ENCODE results near the gene TADA1. TPM values are rescaled to one million over a fixed set of nuclear protein-coding genes. Genes with fewer than 3 reads are reported as not detected.
A peak's percentile ranks its signal among the peaks of the same experiment; 100 is the strongest.

Gene TADA1
- polyA plus RNA-seq (ENCODE audit: insufficient read length), result 29.1 TPM
- long read RNA-seq, donor 1, transcript TADA1-201 (8 exons, 2,159 nt), result major isoform, 8 of 14 reads
- long read RNA-seq, donor 1, partial matches to known transcripts, result 6 of 14 reads
- long read RNA-seq, donor 1, other reads (novel, unspliced or antisense), result 0 of 14 reads
- long read RNA-seq, donor 2, partial matches to known transcripts, result 0 of 4 reads
- long read RNA-seq, donor 2, other reads (novel, unspliced or antisense), result 0 of 4 reads
- long read RNA-seq, donor 3, transcript TADA1-201 (8 exons, 2,159 nt), result major isoform, 7 of 16 reads
- long read RNA-seq, donor 3, partial matches to known transcripts, result 8 of 16 reads
- long read RNA-seq, donor 3, other reads (novel, unspliced or antisense), result 0 of 16 reads
- long read RNA-seq, donor 4, result 0 reads
- long read RNA-seq, donor 5, transcript TADA1-201 (8 exons, 2,159 nt), result major isoform, 8 of 14 reads
- long read RNA-seq, donor 5, partial matches to known transcripts, result 6 of 14 reads
- long read RNA-seq, donor 5, other reads (novel, unspliced or antisense), result 0 of 14 reads
- long read RNA-seq, donor 6, partial matches to known transcripts, result 5 of 9 reads
- long read RNA-seq, donor 6, other reads (novel, unspliced or antisense), result 0 of 9 reads
- long read RNA-seq, donor 7, transcript TADA1-201 (8 exons, 2,159 nt), result major isoform, 9 of 16 reads
- long read RNA-seq, donor 7, partial matches to known transcripts, result 7 of 16 reads
- long read RNA-seq, donor 7, other reads (novel, unspliced or antisense), result 0 of 16 reads
- long read RNA-seq, donor 8, transcript TADA1-201 (8 exons, 2,159 nt), result major isoform, 6 of 6 reads
- long read RNA-seq, donor 8, partial matches to known transcripts, result 0 of 6 reads
- long read RNA-seq, donor 8, other reads (novel, unspliced or antisense), result 0 of 6 reads

GRCh38 chr1:166875734-166876539 lies at the start of gene TADA1:
TSS of gene TADA1 (minus strand) at chr1:166876264. CDS start at chr1:166876233, 31 bp downstream.
- DNase-seq, result peak; percentile 99

GRCh38 chr1:166924823-166925541 lies 48.9 kb upstream of the TADA1 start:
- no peak for DNase-seq

GRCh38 chr1:166920561-166921475 lies 44.8 kb upstream of the TADA1 start:
- peak; percentile 37 for DNase-seq

GRCh38 chr1:166918956-166919316 lies 42.9 kb upstream of the TADA1 start:
- no peak for DNase-seq

GRCh38 chr1:166918088-166918955 lies 42.3 kb upstream of the TADA1 start:
- DNase-seq, result no peak

- no peak for DNase-seq
Measured at GRCh38 chr1:166915941-166916340, 39.9 kb upstream of the TADA1 start.

- DNase-seq, result no peak
Measured at GRCh38 chr1:166915042-166915441, 39.0 kb upstream of the TADA1 start.

- DNase-seq, result no peak
Measured at GRCh38 chr1:166914111-166914510, 38.0 kb upstream of the TADA1 start.

- no peak for DNase-seq
Measured at GRCh38 chr1:166911624-166912023, 35.6 kb upstream of the TADA1 start.

- peak; percentile 77 for DNase-seq
Measured at GRCh38 chr1:166910396-166910994, 34.4 kb upstream of the TADA1 start.

- DNase-seq, result no peak
Measured at GRCh38 chr1:166908942-166909341, 32.9 kb upstream of the TADA1 start.

- no peak for DNase-seq
Measured at GRCh38 chr1:166907763-166908162, 31.7 kb upstream of the TADA1 start.

- no peak for DNase-seq
Measured at GRCh38 chr1:166907051-166907450, 31.0 kb upstream of the TADA1 start.

- DNase-seq, result no peak
Measured at GRCh38 chr1:166906647-166907046, 30.6 kb upstream of the TADA1 start.

- no peak for DNase-seq
Measured at GRCh38 chr1:166905900-166906299, 29.8 kb upstream of the TADA1 start.

GRCh38 chr1:166905136-166905535 lies 29.1 kb upstream of the TADA1 start:
- no peak for DNase-seq

- DNase-seq, result no peak
Measured at GRCh38 chr1:166903232-166903631, 27.2 kb upstream of the TADA1 start.

GRCh38 chr1:166902279-166902678 lies 26.2 kb upstream of the TADA1 start:
- DNase-seq, result no peak

GRCh38 chr1:166900987-166901386 lies 24.9 kb upstream of the TADA1 start:
- no peak for DNase-seq
